Activated CD4-positive, alpha-beta T cell treated with anti-CD3 and anti-CD28 coated beads, Interleukin-2, amount 10 ng/mL, durations not matched to agents 24 days and 14 days (primary cell): ENCODE data around the gene ZCCHC9. TPM values are rescaled to one million over a fixed set of nuclear protein-coding genes. Genes with fewer than 3 reads are reported as not detected.
"Not testable (repeated sequence)": the region's sequence is repeated elsewhere in the genome, so short reads cannot be mapped to it uniquely, and the experiment has no call there.

Experiments
- DNase-seq: peaks from one replicate; pipeline ENCODE4 v3.0.0; 2022
- H3K27ac Mint-ChIP-seq: one replicate; pipeline ENCODE4 v1.8.0; 2022; ENCODE audit warnings: mild to moderate bottlenecking, mixed read lengths
- H3K27me3 Mint-ChIP-seq: one replicate; pipeline ENCODE4 v1.8.0; 2022; ENCODE audit warnings: mixed read lengths
- H3K36me3 Mint-ChIP-seq: one replicate; pipeline ENCODE4 v1.8.0; 2022; ENCODE audit warnings: low read depth, mild to moderate bottlenecking, mixed read lengths
- H3K4me1 Mint-ChIP-seq: one replicate; pipeline ENCODE4 v1.8.0; 2021; ENCODE audit warnings: mixed read lengths
- H3K4me3 Mint-ChIP-seq: one replicate; pipeline ENCODE4 v1.8.0; 2022; ENCODE audit warnings: mild to moderate bottlenecking, moderate library complexity, mixed read lengths
- H3K9me3 Mint-ChIP-seq: one replicate; pipeline ENCODE4 v1.8.0; 2021; ENCODE audit warnings: mixed read lengths
- intact Hi-C: fragments of 100-400 bp; cut with micrococcal nuclease; formaldehyde crosslinking; loops from one replicate; pipeline ENCODE4 v1.15.1; 2023
- total RNA-seq: library from RNA; stranded (reverse); gene quantifications from 2 replicates; pipeline ENCODE4 v1.2.3, GENCODE V29; 2022

ZCCHC9 gene
- total RNA-seq, 1 donor from 2014 or later, result 49.7 TPM

DNA sequence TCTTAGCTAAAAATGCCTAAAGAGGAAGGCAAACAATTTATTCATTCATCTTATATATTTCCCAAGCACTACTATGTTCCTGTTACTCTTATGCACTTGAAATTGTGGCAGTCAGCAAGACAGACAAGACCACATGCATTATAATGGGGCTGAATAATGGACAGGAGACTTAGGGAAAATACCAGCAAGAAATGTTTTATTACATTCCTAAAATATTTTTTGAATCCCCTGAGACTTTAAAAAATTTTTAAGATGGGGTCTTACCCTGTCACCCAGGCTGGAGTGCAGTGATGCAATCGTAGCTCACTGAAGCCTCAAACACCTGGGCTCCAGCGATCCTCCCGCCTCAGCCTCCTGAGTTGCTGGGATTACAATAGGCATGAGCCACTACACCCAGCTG is 13.2 kb downstream of the ZCCHC9 start:
- intact Hi-C loops, result no loop called here
- no peaks in the 10 kb centered on the region for H3K9me3 Mint-ChIP-seq
- H3K4me1 Mint-ChIP-seq, result no peaks in the 10 kb centered on the region
- H3K36me3 Mint-ChIP-seq, result peaks cover 33% of the 10 kb centered on the region
- no peak overlapping the region for H3K27ac Mint-ChIP-seq
- H3K4me3 Mint-ChIP-seq, result no peak overlapping the region
- no peaks in the 10 kb centered on the region for H3K27me3 Mint-ChIP-seq
- no peak for DNase-seq

DNA sequence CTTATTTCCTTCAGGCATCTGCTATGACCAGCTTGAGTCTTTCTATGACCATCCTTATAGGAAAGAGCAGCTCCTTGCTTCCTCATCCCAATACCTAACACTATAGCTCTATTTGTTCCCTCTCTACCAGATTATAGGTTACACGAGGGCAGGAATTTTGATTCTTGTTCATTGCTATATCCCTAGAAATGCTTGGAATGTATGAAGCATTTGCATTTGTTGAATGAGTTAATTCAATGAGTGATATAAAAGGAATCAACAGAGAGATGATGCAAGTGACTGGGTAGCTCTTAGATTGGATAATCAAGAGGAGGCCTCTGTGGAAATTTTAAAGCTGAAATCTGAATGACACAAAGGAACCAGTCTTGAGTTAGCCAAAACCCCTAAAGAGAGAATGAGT is 13.9 kb downstream of the ZCCHC9 start:
- no peak for DNase-seq
- peaks cover 30% of the 10 kb centered on the region for H3K36me3 Mint-ChIP-seq
- no peaks in the 10 kb centered on the region for H3K4me1 Mint-ChIP-seq
- no peak overlapping the region for H3K27ac Mint-ChIP-seq
- H3K4me3 Mint-ChIP-seq, result no peak overlapping the region
- intact Hi-C loops, result no loop called here
- no peaks in the 10 kb centered on the region for H3K9me3 Mint-ChIP-seq
- H3K27me3 Mint-ChIP-seq, result no peaks in the 10 kb centered on the region

GRCh38 chr5:81315830-81316229 is 14.4 kb downstream of the ZCCHC9 start:
- H3K36me3 Mint-ChIP-seq, result peaks cover 26% of the 10 kb centered on the region
- no peaks in the 10 kb centered on the region for H3K9me3 Mint-ChIP-seq
- H3K27me3 Mint-ChIP-seq, result no peaks in the 10 kb centered on the region
- intact Hi-C loops, result no loop called here
- no peak for DNase-seq
- no peaks in the 10 kb centered on the region for H3K4me1 Mint-ChIP-seq
- no peak overlapping the region for H3K4me3 Mint-ChIP-seq
- no peak overlapping the region for H3K27ac Mint-ChIP-seq

DNA sequence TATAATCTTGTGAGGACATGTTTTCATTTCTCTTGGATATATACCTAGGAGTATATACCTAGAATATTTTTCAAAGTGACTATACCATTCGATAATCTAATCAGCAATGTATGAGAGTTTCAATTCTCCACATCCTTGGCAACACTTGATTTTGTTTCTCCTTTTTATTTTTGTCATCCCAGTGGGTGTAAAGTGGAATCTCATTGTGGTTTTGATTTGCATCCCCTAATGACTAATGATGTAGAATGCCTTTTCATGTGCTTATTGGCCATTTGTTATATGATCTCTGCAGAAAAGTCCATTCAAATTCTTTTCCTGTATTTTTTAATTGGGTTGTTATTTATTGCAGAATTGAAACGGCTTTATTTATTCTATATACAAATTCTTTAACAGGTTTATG is 15.2 kb downstream of the ZCCHC9 start:
- intact Hi-C loops, result no loop called here
- H3K4me3 Mint-ChIP-seq, result no peak overlapping the region
- no peak for DNase-seq
- peaks cover 20% of the 10 kb centered on the region for H3K36me3 Mint-ChIP-seq
- H3K9me3 Mint-ChIP-seq, result no peaks in the 10 kb centered on the region
- H3K27ac Mint-ChIP-seq, result no peak overlapping the region
- no peaks in the 10 kb centered on the region for H3K27me3 Mint-ChIP-seq
- H3K4me1 Mint-ChIP-seq, result no peaks in the 10 kb centered on the region

DNA sequence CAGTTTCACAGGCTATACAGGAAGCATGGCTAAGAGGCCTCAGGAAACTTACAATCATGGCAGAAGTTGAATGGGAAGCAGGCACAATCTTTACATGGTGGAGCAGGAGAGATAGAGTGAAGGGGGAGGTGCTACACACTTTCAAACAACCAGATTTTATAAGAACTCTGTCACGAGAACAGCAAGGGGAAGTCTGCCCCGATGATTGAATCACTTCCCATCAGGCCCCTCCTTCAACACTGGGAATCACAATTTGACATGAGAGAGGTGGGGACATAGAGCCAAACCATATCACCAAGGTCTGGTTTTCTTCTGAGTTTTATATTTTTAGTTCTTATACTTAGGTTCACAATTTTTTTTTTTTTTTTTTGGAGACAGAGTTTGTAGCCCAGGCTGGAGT is 16.1 kb downstream of the ZCCHC9 start:
- Mint-ChIP-seq H3K9me3 (no peaks in the 10 kb centered on the region), H3K27ac (no peak overlapping the region), H3K27me3 (no peaks in the 10 kb centered on the region), H3K4me3 (no peak overlapping the region), H3K4me1 (no peaks in the 10 kb centered on the region), H3K36me3 (peaks cover 14% of the 10 kb centered on the region)
- intact Hi-C loops, result no loop called here
- DNase-seq, result no peak

GRCh38 chr5:81326554-81326953 is 25.2 kb downstream of the ZCCHC9 start:
- intact Hi-C loops, result no loop called here
- H3K27me3 Mint-ChIP-seq, result peaks cover 2% of the 10 kb centered on the region

GRCh38 chr5:81334304-81335061 is 33.1 kb downstream of the ZCCHC9 start:
- Mint-ChIP-seq H3K27me3 (peaks cover 2% of the 10 kb centered on the region), H3K36me3 (no peaks in the 10 kb centered on the region), H3K9me3 (peaks cover 10% of the 10 kb centered on the region), H3K4me1 (no peaks in the 10 kb centered on the region), H3K27ac (no peak overlapping the region), H3K4me3 (no peak overlapping the region)
- intact Hi-C loops, result no loop called here
- no peak for DNase-seq

More at GRCh38 chr5:81326554-81326953, 25.2 kb downstream of the ZCCHC9 start:
- no peaks in the 10 kb centered on the region for H3K9me3 Mint-ChIP-seq
- no peaks in the 10 kb centered on the region for H3K4me1 Mint-ChIP-seq
- DNase-seq, result no peak
- H3K36me3 Mint-ChIP-seq, result no peaks in the 10 kb centered on the region
- no peak overlapping the region for H3K27ac Mint-ChIP-seq
- H3K4me3 Mint-ChIP-seq, result no peak overlapping the region

DNA sequence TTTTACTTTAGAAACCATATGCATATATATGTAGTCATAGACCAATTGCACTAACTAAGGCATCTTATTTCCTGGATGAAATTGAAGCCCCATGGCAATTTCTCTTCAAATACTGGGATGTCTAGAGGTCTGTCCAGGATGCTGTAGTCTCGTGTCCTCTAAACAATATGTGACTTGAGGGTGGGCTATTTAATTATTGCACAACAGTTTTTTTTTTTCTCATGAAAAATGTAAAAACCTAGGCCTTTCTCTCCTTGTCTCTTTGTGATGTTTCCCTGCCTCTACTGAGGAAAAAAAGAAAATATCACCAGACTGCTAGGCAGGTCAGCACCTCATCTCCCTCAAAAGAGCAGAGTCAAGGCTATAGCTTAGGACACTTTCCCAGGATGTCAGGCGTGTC is 34.6 kb downstream of the ZCCHC9 start:
- Mint-ChIP-seq H3K36me3 (no peaks in the 10 kb centered on the region), H3K4me1 (no peaks in the 10 kb centered on the region), H3K27me3 (peaks cover 2% of the 10 kb centered on the region), H3K4me3 (no peak overlapping the region), H3K27ac (no peak overlapping the region), H3K9me3 (peaks cover 10% of the 10 kb centered on the region)
- no peak for DNase-seq
- intact Hi-C loops, result no loop called here

GRCh38 chr5:81336556-81336955 is 35.2 kb downstream of the ZCCHC9 start:
- Mint-ChIP-seq H3K36me3 (no peaks in the 10 kb centered on the region), H3K27me3 (peaks cover 2% of the 10 kb centered on the region), H3K9me3 (peaks cover 10% of the 10 kb centered on the region), H3K27ac (no peak overlapping the region), H3K4me3 (no peak overlapping the region), H3K4me1 (no peaks in the 10 kb centered on the region)
- DNase-seq, result no peak
- intact Hi-C loops, result no loop called here

DNA sequence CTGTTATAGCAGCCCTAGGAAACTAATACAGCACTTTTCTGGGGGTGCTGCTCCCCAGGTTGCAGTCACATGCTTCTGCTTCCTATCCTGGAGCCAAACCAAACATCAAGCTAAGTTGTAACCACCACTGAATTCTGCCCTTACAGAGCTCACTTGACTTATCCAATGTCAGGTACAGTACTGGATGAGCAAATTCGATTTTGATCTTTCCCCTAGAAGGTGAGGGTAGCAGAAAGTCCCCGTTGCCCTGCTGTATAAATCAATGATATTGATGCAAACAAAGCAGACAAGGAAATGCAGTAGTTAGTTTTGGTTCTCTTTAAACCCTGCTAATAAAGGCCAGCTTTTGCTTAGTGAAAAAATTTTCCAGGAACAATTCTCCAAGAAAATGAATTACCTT is 36.4 kb downstream of the ZCCHC9 start:
- Mint-ChIP-seq H3K27ac (no peak overlapping the region), H3K27me3 (no peaks in the 10 kb centered on the region), H3K36me3 (no peaks in the 10 kb centered on the region), H3K4me1 (no peaks in the 10 kb centered on the region), H3K4me3 (no peak overlapping the region), H3K9me3 (peaks cover 10% of the 10 kb centered on the region)
- intact Hi-C loops, result no loop called here
- DNase-seq, result no peak

DNA sequence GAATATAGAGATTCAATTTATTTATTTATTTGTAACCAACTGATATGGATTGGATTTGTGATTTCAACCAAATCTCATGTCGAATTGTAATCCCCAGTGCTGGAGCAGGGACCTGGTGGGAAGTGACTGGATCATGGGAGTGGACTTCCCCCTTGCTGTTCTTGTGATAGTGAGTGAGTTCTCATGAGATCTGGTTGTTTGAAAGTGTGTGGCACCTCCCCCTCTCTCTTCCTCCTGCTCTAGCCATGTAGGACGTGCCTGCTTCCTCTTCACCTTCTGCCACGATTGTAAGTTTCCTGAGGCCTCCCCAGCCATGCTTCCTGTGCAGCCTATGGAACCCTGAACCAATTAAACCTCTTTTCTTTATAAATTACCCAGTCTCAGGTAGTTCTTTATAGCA is 36.8 kb downstream of the ZCCHC9 start:
- H3K4me1 Mint-ChIP-seq, H3K4me3 Mint-ChIP-seq, H3K27ac Mint-ChIP-seq, H3K27me3 Mint-ChIP-seq, DNase-seq, intact Hi-C loops, H3K36me3 Mint-ChIP-seq: not testable (repeated sequence)
- H3K9me3 Mint-ChIP-seq, result peaks cover 10% of the 10 kb centered on the region

DNA sequence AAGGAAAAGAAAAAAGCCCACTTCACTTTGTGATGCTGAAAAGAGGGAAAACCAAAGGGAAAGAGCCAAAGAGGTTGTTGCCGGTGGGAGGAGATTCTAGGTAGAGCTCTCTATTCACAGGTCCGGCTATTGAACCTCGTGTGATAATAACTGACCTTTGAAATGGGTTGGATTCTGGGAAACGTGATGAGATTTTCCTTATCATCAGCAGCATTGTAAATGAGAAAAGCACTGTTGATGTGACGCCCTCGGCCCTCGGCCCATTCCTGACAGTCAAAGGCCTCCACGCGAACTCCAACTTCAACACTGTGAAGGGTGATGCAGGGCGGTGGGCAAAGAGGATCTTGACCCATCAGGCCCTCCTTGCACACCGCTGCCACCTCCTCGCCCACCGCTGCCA is 43.3 kb downstream of the ZCCHC9 start:
- Mint-ChIP-seq H3K9me3 (no peaks in the 10 kb centered on the region), H3K4me3 (no peak overlapping the region), H3K4me1 (no peaks in the 10 kb centered on the region), H3K36me3 (no peaks in the 10 kb centered on the region), H3K27me3 (no peaks in the 10 kb centered on the region), H3K27ac (no peak overlapping the region)
- intact Hi-C loops, result no loop called here
- DNase-seq, result no peak

DNA sequence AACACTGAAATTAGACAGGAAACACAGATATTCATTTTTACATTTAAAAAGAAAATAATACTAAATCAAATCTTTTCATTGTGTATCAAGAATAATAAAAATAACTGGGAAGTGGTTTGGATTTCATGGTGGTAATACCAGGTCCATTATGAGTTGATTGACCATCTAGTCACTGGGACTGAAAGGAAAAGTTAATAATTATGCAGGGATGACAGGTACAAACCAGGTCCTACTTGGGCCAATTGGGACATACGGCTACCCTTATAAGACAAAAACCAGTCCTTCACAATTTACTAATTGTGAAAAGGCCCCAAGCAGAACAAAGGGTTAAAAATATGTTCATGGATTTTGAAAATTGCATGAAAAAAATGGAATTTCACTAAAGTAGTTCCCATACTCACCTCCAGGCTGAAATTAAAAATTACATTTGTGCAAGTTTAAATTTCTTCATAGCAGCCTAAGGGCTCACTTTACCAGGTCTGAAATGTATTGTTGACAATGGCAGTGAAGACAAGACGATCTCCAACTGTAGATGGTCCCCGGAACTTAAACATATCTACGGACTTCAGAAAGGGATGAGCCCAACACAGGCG is 44.1 kb downstream of the ZCCHC9 start:
- Mint-ChIP-seq H3K4me1 (no peaks in the 10 kb centered on the region), H3K27me3 (no peaks in the 10 kb centered on the region), H3K4me3 (no peak overlapping the region), H3K27ac (no peak overlapping the region), H3K36me3 (no peaks in the 10 kb centered on the region), H3K9me3 (no peaks in the 10 kb centered on the region)
- intact Hi-C loops, result no loop called here
- DNase-seq, result no peak

GRCh38 chr5:81349161-81349560 is 47.8 kb downstream of the ZCCHC9 start:
- Mint-ChIP-seq H3K4me3 (no peak overlapping the region), H3K27ac (no peak overlapping the region), H3K4me1 (no peaks in the 10 kb centered on the region), H3K27me3 (peaks cover 3% of the 10 kb centered on the region), H3K36me3 (no peaks in the 10 kb centered on the region), H3K9me3 (no peaks in the 10 kb centered on the region)
- no peak for DNase-seq
- intact Hi-C loops, result no loop called here

GRCh38 chr5:81350507-81350906 is 49.1 kb downstream of the ZCCHC9 start:
- intact Hi-C loops, result no loop called here
- H3K36me3 Mint-ChIP-seq, result no peaks in the 10 kb centered on the region
- no peaks in the 10 kb centered on the region for H3K9me3 Mint-ChIP-seq
- H3K4me1 Mint-ChIP-seq, result no peaks in the 10 kb centered on the region
- no peak overlapping the region for H3K27ac Mint-ChIP-seq
- no peak overlapping the region for H3K4me3 Mint-ChIP-seq
- no peak for DNase-seq
- peaks cover 3% of the 10 kb centered on the region for H3K27me3 Mint-ChIP-seq
